ENCODE measurements around the gene GLRB.

DNA sequence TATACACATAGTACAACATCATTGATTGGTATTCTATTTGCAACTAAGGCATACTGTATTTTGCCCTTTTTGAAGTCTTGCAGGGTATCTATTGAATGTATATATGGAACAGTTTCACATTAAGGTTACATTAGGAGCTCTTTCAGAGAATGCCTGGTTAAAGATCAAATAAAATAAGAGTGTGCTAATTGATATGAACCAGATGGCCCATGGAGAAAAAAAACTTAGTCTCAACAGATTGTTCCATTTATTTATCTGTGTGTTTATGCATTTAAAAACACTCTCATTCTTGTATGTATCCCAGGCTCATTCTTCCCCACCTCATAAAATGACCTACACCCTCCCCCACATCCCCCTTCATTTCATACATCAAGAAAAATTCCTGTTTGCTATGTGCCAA, 109.4 kb downstream of the GLRB start:
- TF ChIP-seq, protein P1, sequence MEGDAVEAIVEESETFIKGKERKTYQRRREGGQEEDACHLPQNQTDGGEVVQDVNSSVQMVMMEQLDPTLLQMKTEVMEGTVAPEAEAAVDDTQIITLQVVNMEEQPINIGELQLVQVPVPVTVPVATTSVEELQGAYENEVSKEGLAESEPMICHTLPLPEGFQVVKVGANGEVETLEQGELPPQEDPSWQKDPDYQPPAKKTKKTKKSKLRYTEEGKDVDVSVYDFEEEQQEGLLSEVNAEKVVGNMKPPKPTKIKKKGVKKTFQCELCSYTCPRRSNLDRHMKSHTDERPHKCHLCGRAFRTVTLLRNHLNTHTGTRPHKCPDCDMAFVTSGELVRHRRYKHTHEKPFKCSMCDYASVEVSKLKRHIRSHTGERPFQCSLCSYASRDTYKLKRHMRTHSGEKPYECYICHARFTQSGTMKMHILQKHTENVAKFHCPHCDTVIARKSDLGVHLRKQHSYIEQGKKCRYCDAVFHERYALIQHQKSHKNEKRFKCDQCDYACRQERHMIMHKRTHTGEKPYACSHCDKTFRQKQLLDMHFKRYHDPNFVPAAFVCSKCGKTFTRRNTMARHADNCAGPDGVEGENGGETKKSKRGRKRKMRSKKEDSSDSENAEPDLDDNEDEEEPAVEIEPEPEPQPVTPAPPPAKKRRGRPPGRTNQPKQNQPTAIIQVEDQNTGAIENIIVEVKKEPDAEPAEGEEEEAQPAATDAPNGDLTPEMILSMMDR (IDR thresholded peaks at IDR 0.05): no peak
- no peak for TF ChIP-seq POLR2A (IDR thresholded peaks at IDR 0.05)

Data from esophagus squamous epithelium (tissue), 4 donors.